OCI-LY1 (cell line): ENCODE results near the gene IL10.

Source experiments
- H2AFZ ChIP-seq: fragments of 200-600 bp; sonication (generic), shearing (Covaris generic); 2 replicates; pipeline ENCODE4 v1.6.0; 2014; ENCODE audit warnings: antibody characterized with exemption, mild to moderate bottlenecking, low read length
- H3F3A ChIP-seq: fragments of 200-600 bp; sonication (generic), shearing (Covaris generic); 2 replicates; pipeline ENCODE4 v1.6.0; 2014; ENCODE audit warnings: mild to moderate bottlenecking, antibody characterized with exemption, low read length, moderate library complexity; ENCODE audit not compliant: insufficient read depth
- H3K27ac ChIP-seq: fragments of 200-600 bp; sonication (generic); 2 replicates; pipeline ENCODE4 v1.5.1; 2014; ENCODE audit warnings: low read length, mixed run types, mild to moderate bottlenecking, low read depth; ENCODE audit not compliant: poor library complexity, severe bottlenecking
- H3K27me3 ChIP-seq: fragments of 200-600 bp; sonication (generic); 2 replicates; pipeline ENCODE4 v1.6.0; 2014; ENCODE audit warnings: antibody characterized with exemption, mild to moderate bottlenecking, low read length, moderate library complexity; ENCODE audit not compliant: insufficient read depth
- H3K36me3 ChIP-seq: fragments of 200-600 bp; sonication (generic); 2 replicates; pipeline ENCODE4 v1.6.1; 2014; ENCODE audit warnings: mild to moderate bottlenecking, antibody characterized with exemption, low read length, moderate library complexity, mixed read lengths; ENCODE audit not compliant: insufficient read depth
- H3K4me1 ChIP-seq: fragments of 200-600 bp; sonication (generic); 2 replicates; pipeline ENCODE4 v1.5.1; 2014; ENCODE audit warnings: mild to moderate bottlenecking, low read length, moderate library complexity; ENCODE audit not compliant: insufficient read depth, severe bottlenecking
- H3K4me2 ChIP-seq: fragments of 200-600 bp; sonication (generic), shearing (Covaris generic); 2 replicates; pipeline ENCODE4 v1.6.1; 2014; ENCODE audit warnings: low read length
- H3K4me3 ChIP-seq: fragments of 200-600 bp; sonication (generic); 2 replicates; pipeline ENCODE4 v1.5.1; 2014; ENCODE audit warnings: low read length, low read depth, mild to moderate bottlenecking, mixed read lengths; ENCODE audit not compliant: poor library complexity, severe bottlenecking
- H3K79me2 ChIP-seq: fragments of 200-600 bp; shearing (Covaris generic); 2 replicates; pipeline ENCODE4 v1.6.1; 2016; ENCODE audit warnings: mixed run types, low read length, mixed read lengths; ENCODE audit not compliant: insufficient read depth
- H3K9ac ChIP-seq: fragments of 200-600 bp; sonication (generic), shearing (Covaris generic); 2 replicates; pipeline ENCODE4 v1.6.1; 2014; ENCODE audit warnings: mild to moderate bottlenecking, low read length, mixed read lengths
- H3K9me2 ChIP-seq: fragments of 200-600 bp; sonication (generic), shearing (Covaris generic); 2 replicates; pipeline ENCODE4 v1.6.1; 2014; ENCODE audit warnings: low read depth, mild to moderate bottlenecking, low read length, mixed read lengths
- H3K9me3 ChIP-seq: fragments of 200-600 bp; shearing (Covaris generic); 2 replicates; pipeline ENCODE4 v1.6.1; 2014; ENCODE audit warnings: low read length, mixed read lengths
- H4K20me1 ChIP-seq: fragments of 200-600 bp; sonication (generic), shearing (Covaris generic); 2 replicates; pipeline ENCODE4 v1.6.0; 2016; ENCODE audit warnings: mild to moderate bottlenecking, low read length; ENCODE audit not compliant: insufficient read depth
- CTCF ChIP-seq: fragments of 200-600 bp; sonication (generic), shearing (Covaris generic); IDR thresholded peaks from 2 replicates; pipeline ENCODE4 v1.5.1; 2017; ENCODE audit warnings: mild to moderate bottlenecking, antibody characterized with exemption, low read length, moderate library complexity, mixed read lengths
- EZH2 ChIP-seq: fragments of 200-600 bp; sonication (generic), shearing (Covaris generic); IDR thresholded peaks from 2 replicates; pipeline ENCODE4 v1.8.0; 2017; ENCODE audit warnings: borderline replicate concordance, mixed run types, mild to moderate bottlenecking, antibody characterized with exemption, low read length, moderate library complexity, mixed read lengths

IL10 gene

GRCh38 chr1:206725109-206725963 is 47.0 kb downstream of the IL10 start:
- Histone ChIP-seq H3K79me2 (no peaks in the 10 kb centered on the region), H3K4me1 (no peaks in the 10 kb centered on the region), H4K20me1 (no peaks in the 10 kb centered on the region), H3K4me3 (no peak overlapping the region), H3K27ac (no peak overlapping the region), H3K36me3 (peaks cover 3% of the 10 kb centered on the region; the same call in 1 of the 2 replicates), H3F3A (no peaks in the 10 kb centered on the region), H2AFZ (no peak overlapping the region), H3K9me3 (no peaks in the 10 kb centered on the region), H3K27me3 (no peaks in the 10 kb centered on the region), H3K9me2 (no peaks in the 10 kb centered on the region), H3K4me2 (no peak overlapping the region), H3K9ac (no peak overlapping the region)
- TF ChIP-seq CTCF, result peak; percentile 73
- TF ChIP-seq EZH2, result no peak

GRCh38 chr1:206723805-206724472 is 48.4 kb downstream of the IL10 start:
- Histone ChIP-seq H3K9ac (no peak overlapping the region), H3K4me2 (no peak overlapping the region), H3F3A (no peaks in the 10 kb centered on the region), H3K4me1 (peaks cover 9% of the 10 kb centered on the region), H3K27me3 (no peaks in the 10 kb centered on the region), H3K9me2 (no peaks in the 10 kb centered on the region), H4K20me1 (no peaks in the 10 kb centered on the region), H3K4me3 (no peak overlapping the region), H3K36me3 (no peaks in the 10 kb centered on the region), H2AFZ (no peak overlapping the region), H3K27ac (no peak overlapping the region), H3K79me2 (no peaks in the 10 kb centered on the region), H3K9me3 (no peaks in the 10 kb centered on the region)
- TF ChIP-seq EZH2 (no peak), CTCF (no peak)

GRCh38 chr1:206723462-206723804 is 48.9 kb downstream of the IL10 start:
- no peaks in the 10 kb centered on the region for H4K20me1 ChIP-seq
- no peak overlapping the region for H2AFZ ChIP-seq
- H3K4me3 ChIP-seq, result no peak overlapping the region
- no peaks in the 10 kb centered on the region for H3F3A ChIP-seq
- H3K27me3 ChIP-seq, result no peaks in the 10 kb centered on the region
- H3K4me1 ChIP-seq, result peaks cover 14% of the 10 kb centered on the region
- H3K36me3 ChIP-seq, result no peaks in the 10 kb centered on the region
- H3K9me2 ChIP-seq, result no peaks in the 10 kb centered on the region
- no peak overlapping the region for H3K9ac ChIP-seq
- H3K79me2 ChIP-seq, result no peaks in the 10 kb centered on the region
- no peak overlapping the region for H3K4me2 ChIP-seq
- TF ChIP-seq CTCF (no peak), EZH2 (no peak)
- no peak overlapping the region for H3K27ac ChIP-seq
- H3K9me3 ChIP-seq, result no peaks in the 10 kb centered on the region
